HG03469 (cell line): ENCODE data around the gene NDUFA11.
"Not testable (repeated sequence)": the region's sequence is repeated elsewhere in the genome, so short reads cannot be mapped to it uniquely, and the experiment has no call there.

ENCODE experiments used
- ATAC-seq: cut with Tn5 transposase; IDR thresholded peaks from one replicate; pipeline ENCODE4 v1.9.1; 2021; ENCODE audit warnings: mild to moderate bottlenecking, moderate library complexity, moderate number of reproducible peaks; ENCODE audit not compliant: unreplicated experiment

Gene NDUFA11

DNA sequence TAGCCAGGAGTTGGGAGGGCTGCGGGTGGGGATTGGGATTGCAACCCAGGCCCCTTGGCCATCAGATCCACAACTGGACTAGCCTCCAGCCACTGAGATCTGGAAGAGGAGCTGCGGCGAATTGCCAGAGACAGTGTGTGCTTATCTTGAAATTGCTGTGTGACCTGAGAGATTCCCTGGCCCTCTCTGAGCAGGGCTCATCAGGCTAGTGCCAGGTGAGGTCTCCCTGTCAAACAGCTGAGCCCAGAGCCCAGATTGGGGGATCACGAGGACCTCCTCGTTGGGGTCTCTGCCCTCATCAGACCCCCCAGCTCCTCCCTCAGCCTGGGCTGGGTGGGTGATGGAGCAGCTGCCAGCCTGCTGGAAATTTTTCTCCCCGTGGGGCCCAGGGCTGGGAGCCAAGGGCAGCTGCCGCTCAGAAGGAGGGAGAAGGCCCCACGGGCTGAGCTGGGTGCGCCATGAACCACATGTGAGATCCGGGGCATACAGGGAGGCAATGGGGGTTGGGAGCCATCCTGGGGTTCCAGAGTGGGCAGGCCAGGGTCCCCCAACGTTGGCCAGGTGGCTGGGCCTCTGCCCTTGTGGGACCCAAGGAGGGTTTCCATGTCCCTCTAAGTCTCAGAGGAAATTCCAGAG lies 40.4 kb downstream of the NDUFA11 start:
- no peak for ATAC-seq

DNA sequence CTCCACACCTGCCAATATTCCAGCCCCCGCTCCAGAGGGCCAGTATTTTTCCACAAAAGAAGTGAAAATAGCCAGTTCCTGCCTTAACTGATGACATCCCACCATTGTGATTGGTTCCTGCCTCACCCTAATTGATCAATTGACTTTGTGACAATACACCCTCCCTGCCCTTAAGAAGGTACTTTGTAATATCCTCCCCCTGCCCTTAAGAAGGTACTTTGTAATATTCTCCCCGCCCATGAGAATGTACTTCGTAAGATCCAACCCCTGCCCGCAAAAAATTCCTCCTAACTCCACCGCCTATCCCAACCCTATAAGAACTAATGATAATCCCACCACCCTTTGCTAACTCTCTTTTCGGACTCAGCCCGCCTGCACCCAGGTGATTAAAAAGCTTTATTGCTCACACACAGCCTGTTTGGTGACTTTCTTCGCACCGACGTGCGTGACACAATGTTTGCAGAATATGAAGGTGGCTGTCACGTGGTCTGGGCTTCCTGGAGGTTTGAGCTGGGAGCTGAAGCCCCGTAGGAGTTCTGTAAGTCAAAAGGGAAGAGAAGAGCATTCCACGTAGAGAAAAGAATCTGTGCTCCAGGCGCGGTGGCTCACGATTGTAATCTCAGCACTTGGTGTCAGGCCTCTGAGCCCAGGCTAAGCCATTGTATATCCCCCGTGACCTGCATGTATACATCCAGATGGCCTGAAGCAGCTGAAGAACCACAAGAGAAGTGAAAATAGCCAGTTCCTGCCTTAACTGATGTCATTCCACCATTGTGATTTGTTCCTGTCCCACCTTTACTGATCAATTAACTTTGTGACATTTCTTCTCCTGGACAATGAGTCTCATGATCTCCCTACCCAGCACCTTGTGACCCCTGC lies 46.1 kb downstream of the NDUFA11 start:
- ATAC-seq, result no peak

DNA sequence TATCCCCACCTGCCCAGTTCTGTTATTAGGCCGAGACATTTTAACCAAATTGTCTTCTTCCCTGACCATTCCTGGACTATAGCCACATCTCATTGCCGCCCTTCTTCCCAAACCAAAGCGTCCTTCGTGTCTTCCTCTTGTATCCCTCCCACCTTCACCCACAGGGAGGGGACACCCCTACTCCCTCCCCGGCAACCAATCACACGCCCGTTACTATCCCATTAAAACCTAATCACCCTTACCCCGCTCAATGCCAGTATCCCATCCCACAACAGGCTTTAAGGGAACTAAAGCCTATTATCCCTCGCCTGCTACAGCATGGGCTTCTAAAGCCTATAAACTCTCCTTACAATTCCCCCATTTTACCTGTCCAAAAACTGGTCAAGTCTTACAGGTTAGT lies 48.4 kb downstream of the NDUFA11 start:
- ATAC-seq, result not testable (repeated sequence)

DNA sequence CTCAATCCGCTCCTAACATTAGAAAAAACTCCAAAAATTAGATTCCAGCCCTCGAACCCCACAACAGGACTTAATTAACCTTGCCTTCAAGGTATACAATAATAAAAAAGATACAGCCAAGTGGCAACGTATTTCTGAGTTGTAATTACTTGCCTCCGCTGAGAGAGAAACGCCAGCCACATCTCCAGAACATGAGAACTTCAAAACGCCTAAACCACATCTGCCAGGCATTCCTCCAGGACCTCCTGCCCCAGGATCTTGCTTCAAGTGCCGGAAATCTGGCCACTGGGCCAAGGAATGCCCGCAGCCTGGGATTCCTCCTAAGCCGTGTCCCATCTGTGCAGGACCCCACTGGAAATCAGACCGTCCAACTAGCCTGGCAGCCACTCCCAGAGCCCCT lies 49.5 kb downstream of the NDUFA11 start:
- ATAC-seq, result not testable (repeated sequence)

DNA sequence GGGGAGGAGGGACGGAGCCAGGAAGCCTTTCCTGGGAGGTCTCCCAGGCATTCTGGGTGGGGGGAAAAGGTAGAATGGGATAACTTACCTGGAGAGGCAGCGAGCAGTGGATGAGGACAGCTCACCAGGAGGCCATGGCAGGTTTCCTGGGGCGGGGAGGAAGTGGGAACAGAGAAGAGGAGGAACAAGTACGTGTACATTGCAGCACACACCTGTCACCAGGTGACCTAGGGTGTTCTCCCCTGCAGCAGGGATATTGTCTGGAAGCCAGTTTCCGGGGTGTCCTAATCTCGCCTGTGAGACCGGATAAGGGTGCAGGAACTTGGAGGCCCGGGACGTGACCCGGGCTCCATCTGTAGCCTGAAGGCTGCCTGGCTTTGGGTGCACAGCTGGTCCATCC lies 52.3 kb downstream of the NDUFA11 start, which contains the start of gene FUT3:
TSS of gene FUT3 (minus strand) at position 148 of the 400 bp plus-strand sequence.
- no peak for ATAC-seq

DNA sequence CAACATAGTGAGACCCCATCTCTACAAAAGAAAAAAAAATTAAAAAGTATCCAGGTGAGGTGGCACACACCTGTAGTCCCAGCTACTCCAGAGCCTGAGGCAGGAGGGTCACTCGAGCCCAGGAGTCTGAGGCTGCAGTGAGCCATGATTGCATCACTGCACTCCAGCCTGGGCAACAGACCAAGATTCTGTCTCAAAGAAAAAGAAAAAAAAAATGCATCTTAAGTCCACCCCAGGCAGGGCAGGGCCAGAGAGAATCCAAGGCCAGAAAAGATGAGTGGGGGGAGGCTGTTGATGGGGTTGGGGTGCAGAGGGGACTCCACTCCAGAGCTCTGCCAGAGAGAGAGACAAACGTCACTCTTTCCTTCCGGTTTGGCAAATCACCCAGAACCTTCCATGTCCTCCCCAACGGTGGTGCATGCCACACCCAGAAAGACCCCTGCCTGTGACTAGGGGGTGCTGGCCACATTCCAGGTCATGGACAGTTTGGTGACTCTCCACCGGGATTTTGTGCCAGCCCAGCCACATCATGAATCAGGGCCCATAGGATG lies 52.8 kb downstream of the NDUFA11 start:
- ATAC-seq, result no peak

DNA sequence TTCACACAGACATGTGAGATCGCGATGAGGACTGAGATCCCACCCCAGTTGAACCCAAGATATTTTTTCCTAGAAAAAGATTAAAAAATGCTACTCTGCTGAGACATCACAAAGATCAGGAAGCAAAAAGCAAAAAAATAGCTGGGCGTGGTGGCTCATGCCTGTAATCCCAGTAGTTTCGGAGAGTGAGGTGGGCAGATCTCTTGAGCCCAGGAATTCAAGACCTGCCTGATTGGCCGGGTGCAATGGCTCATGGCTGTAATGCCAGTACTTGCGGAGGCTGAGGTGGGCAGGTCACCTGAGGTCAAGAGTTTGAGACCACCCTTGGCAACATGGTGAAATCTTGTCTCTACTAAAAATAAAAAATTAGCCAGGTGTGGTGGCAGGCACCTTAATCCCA lies 53.4 kb downstream of the NDUFA11 start:
- no peak for ATAC-seq

DNA sequence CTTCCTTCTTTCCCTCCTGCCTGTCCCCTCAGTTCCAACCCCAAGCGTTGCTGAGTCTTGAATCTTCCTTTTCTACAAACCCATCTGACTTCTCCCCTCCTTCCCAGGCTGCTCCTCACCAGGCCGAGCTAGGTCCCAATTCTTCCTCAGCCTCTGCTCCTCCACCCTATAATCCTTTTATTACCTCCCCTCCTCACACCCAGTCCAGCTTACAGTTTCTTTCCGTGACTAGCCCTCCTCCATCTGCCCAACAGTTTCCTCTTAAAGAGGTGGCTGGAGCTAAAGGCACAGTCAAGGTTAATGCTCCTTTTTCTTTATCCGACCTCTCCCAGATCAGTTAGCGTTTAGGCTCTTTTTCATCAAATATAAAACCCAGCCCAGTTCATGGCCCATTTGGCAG lies 55.0 kb downstream of the NDUFA11 start:
- not testable (repeated sequence) for ATAC-seq

DNA sequence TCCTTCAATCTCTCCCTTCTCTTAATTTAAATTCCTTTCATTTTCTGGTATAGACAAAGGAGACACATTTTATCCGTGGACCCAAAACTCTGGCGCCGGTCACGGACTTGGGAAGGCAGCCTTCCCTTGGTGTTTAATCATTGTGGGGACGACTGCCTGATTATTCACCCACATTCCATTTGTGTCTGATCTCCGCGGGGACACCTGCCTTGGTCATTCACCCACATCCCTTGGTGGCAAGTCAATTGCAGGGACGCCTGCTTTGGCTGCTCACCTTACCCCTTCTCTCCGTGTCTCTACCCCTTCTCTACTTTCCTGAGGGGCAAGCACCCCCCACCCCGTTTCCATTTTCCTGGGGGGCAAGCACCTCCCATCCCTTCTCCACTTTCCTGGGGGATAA lies 55.7 kb downstream of the NDUFA11 start:
- ATAC-seq, result not testable (repeated sequence)
